ENCODE results near the gene CDK18. TPM values are rescaled to one million over a fixed set of nuclear protein-coding genes. Genes with fewer than 3 reads are reported as not detected.
A peak's percentile ranks its signal among the peaks of the same experiment; 100 is the strongest.

Gene CDK18
- total and polyA plus RNA-seq, 8 donors, result 3.7 to 174 (median 41.3) TPM

DNA sequence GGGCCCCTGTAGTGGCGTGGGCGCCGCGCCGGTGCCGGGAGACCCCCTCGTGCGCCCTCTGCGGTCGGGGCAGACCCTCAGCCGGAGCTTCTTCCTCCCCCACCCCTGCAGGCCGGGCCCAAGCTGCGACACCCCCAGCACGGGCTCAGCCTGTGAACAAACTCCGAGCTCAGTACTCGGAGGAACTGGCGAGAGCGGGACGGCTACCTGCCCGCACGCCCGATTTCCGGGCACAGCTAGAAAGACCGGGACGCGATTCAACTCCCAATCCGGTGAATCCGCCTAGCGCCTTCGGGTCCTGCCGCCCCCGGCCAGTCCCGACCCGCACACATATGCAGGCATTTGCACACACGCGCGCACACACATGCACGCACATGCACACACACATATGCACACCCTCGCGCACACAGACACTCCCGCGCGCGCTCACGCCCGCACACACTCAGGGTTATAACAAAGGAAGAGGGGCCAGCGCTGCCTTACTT is 48.0 kb upstream of the CDK18 start:
- Histone ChIP-seq H3K4me3 (peak overlapping the region; percentile 25 to 47 (median 30)), H3K9me3 (no peaks in the 10 kb centered on the region), H3K27ac (no peak overlapping the region), H3K4me1 (peaks cover 17 to 28% (median 22%) of the 10 kb centered on the region in 4 donors), H3K36me3 (no peaks in the 10 kb centered on the region), H3K27me3 (peaks cover 21 to 88% (median 85%) of the 10 kb centered on the region in 3 donors)
- no peak for DNase-seq
- intact Hi-C loops (cut with DNase I; ENCODE audit: low total_unique reads), result no loop called here
- TF ChIP-seq POLR2AphosphoS5 (IDR thresholded peaks at IDR 0.05), result no peak
- TF ChIP-seq EP300 (IDR thresholded peaks at IDR 0.05), result no peak
- TF ChIP-seq POLR2A (IDR thresholded peaks at IDR 0.05), result no peak
- TF ChIP-seq, protein P1, sequence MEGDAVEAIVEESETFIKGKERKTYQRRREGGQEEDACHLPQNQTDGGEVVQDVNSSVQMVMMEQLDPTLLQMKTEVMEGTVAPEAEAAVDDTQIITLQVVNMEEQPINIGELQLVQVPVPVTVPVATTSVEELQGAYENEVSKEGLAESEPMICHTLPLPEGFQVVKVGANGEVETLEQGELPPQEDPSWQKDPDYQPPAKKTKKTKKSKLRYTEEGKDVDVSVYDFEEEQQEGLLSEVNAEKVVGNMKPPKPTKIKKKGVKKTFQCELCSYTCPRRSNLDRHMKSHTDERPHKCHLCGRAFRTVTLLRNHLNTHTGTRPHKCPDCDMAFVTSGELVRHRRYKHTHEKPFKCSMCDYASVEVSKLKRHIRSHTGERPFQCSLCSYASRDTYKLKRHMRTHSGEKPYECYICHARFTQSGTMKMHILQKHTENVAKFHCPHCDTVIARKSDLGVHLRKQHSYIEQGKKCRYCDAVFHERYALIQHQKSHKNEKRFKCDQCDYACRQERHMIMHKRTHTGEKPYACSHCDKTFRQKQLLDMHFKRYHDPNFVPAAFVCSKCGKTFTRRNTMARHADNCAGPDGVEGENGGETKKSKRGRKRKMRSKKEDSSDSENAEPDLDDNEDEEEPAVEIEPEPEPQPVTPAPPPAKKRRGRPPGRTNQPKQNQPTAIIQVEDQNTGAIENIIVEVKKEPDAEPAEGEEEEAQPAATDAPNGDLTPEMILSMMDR (IDR thresholded peaks at IDR 0.05), result no peak
- 0 to 3% (median 2%) methylated on average over 33 to 47 of the region's 47 CpGs for WGBS, 5 donors

DNA sequence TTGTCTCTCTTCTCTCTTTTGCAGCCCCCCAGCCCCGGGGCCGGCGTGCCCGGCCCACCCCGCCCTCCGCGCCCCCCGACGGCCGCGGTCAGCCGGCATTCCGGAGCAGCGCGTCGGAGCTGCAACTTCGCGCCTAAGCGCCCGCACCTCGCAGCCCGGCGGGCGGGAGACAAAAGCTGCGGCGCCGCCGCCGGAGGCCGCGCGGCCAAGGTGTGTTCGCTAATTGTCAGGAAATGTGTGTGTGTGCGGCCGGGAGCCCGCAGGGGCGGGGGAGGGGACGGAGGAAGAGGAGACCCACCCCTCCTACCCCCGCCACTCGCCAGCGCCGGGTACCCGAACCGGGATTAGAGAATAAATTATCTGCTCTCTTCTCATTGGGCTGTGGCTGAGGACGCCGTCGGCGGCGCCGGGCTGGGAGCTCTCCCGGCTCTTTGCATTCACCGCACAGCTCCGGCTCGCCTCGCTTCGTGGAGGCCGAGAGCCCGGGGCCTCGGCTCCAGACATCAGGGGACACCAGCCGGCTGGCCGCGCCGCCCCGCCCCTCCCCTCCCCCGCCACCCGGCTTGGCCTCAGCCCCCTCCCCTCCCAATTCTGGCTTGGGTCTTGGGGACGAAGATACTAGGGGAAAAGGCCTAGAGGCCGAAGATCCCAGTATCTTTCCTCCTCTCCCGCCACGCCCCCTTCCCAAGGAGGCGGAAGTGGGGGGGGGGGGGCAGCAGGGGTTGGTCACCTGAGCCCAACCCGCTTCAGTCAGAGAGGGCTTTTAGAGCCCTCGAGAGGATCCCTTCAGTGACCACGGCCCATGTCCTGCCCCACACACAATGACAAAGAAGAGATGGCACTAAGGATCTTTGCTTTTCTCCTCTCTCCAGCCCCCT is 47.4 kb upstream of the CDK18 start:
- no peak for TF ChIP-seq EP300 (IDR thresholded peaks at IDR 0.05)
- no peak for TF ChIP-seq POLR2A (IDR thresholded peaks at IDR 0.05)
- TF ChIP-seq, protein P1 (IDR thresholded peaks at IDR 0.05), result no peak
- TF ChIP-seq POLR2AphosphoS5 (IDR thresholded peaks at IDR 0.05), result no peak
- Histone ChIP-seq H3K36me3 (no peaks in the 10 kb centered on the region), H3K9me3 (no peaks in the 10 kb centered on the region), H3K27ac (no peak overlapping the region), H3K27me3 (peaks cover 21 to 82% (median 79%) of the 10 kb centered on the region in 3 donors), H3K4me3 (peak overlapping the region; percentile 25 to 47 (median 30)), H3K4me1 (peaks cover 17 to 28% (median 22%) of the 10 kb centered on the region in 4 donors)
- intact Hi-C loops (cut with DNase I; ENCODE audit: low total_unique reads), result no loop called here
- DNase-seq, result peak in 1 of 2 donors; percentile 53
- 1 to 3% (median 2%) methylated on average over 55 to 74 of the region's 74 CpGs for WGBS, 5 donors

DNA sequence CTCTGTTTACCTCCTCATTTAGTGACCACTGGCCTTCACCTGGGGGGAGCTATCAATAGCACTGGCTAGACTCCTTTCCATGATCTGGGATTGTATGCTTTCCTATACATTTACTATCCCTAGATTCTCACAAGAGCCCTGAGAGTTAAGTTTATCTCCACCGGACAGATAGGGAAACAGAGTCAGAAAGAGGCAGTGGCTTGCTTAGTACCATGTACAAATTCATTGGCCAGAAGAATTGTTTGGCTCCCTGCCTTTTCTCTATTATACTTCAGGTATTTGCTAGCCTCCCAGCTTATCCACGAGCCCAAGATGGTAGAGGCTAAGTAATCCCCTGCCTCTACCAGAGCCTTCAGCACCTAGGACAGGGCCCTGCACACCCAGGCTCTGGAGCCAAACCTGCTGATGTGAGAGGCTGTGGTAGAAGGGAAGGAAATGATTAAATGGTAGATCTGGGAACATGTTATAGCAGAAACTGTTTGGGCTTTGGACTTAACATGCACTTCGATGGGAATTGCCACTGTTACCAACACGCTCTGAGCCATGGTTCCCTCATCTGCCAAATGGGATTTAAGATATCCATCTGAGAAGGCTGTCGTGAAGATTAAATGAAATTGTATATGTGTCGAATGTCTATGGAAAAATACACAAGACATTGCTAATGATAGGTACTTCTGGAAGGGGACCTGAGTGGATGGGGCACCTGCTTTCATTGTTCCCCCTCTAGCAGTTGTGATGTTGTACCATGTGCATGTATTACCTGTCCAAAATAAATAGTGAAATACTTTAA is 45.5 kb upstream of the CDK18 start:
- H3K4me1 ChIP-seq, result peaks cover 17 to 28% (median 22%) of the 10 kb centered on the region in 4 donors
- H3K9me3 ChIP-seq, result no peaks in the 10 kb centered on the region
- no peak for TF ChIP-seq POLR2AphosphoS5 (IDR thresholded peaks at IDR 0.05)
- TF ChIP-seq, protein P1 (IDR thresholded peaks at IDR 0.05), result no peak
- no peak for TF ChIP-seq EP300 (IDR thresholded peaks at IDR 0.05)
- no peak for TF ChIP-seq POLR2A (IDR thresholded peaks at IDR 0.05)
- peak in 1 of 2 donors; percentile 89 for DNase-seq
- no peak overlapping the region for H3K4me3 ChIP-seq
- peaks cover 21 to 71% (median 60%) of the 10 kb centered on the region in 3 donors for H3K27me3 ChIP-seq
- intact Hi-C loops (cut with DNase I; ENCODE audit: low total_unique reads), result no loop called here
- H3K36me3 ChIP-seq, result no peaks in the 10 kb centered on the region
- no peak overlapping the region for H3K27ac ChIP-seq
- WGBS, 5 donors, result 47 to 56% (median 54%) methylated on average over 6 of the region's 6 CpGs

DNA sequence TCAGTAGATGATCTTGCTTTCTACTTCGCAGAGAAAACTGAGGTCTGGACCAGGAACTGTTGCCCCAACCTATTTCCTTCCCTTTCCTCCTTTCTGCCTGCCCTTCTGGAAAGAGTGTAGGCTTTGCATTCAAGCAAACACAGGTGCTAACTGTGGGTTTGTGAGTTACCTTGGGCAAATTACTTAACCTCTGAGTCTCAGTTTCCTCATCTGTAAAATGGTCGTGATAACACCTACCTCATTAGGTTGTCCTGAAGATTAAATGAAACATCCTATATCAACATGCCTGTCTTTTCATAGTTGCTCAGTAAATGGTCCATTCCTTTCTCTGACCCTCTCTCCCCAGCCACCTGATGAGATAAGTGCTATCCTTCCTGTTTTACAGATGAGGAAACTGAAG is 39.1 kb upstream of the CDK18 start:
- Histone ChIP-seq H3K36me3 (no peaks in the 10 kb centered on the region), H3K27ac (no peak overlapping the region), H3K9me3 (no peaks in the 10 kb centered on the region), H3K4me1 (no peaks in the 10 kb centered on the region), H3K4me3 (no peak overlapping the region), H3K27me3 (peaks cover 0 to 47% (median 1%) of the 10 kb centered on the region in 3 donors)
- TF ChIP-seq POLR2A (IDR thresholded peaks at IDR 0.05) (no peak), EP300 (IDR thresholded peaks at IDR 0.05) (no peak), POLR2AphosphoS5 (IDR thresholded peaks at IDR 0.05) (no peak)
- TF ChIP-seq, protein P1 (IDR thresholded peaks at IDR 0.05), result no peak
- intact Hi-C loops (cut with DNase I; ENCODE audit: low total_unique reads), result no loop called here
- DNase-seq, result no peak
- WGBS, 5 donors, result 44 to 87% (median 80%) methylated on average over 2 of the region's 2 CpGs

Data from stomach (tissue), 9 donors.